ENCODE results near the gene NUDCD2.

DNA sequence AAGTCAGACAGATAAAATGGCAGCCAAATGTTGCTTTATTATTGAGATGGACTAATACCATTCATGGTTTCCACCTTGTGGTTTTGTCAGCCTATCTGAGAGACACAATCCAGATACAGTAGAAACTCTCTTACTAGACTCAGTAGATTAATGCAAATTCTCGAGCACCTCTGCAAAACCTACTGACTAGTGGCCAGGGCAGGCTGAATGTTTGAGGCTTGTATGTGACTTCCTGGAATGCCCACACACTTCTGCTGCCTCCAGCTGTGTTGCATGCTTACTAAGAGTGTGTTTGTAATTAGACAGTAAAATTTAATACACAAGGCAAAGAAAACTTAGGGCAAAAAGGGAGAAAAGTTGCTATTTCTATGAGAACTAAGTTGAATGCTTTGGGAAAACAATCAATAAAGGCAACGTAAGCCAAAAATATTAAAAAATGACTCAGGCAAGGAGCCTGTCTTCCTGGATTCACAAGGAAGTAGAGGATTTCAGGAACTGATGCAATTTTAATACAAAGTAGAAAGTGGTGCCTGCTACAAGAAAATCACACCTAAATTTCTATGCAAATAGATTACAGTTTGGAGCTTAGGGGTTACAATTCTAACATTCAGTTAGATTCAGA lies 52.8 kb downstream of the NUDCD2 start:
- TF ChIP-seq EP300 (IDR thresholded peaks at IDR 0.05; ENCODE audit: borderline replicate concordance in 1 of 2, low read depth in 1 of 2, low read length in 1 of 2) (no peak), JUND (IDR thresholded peaks at IDR 0.05) (no peak), SIN3A (IDR thresholded peaks at IDR 0.05; ENCODE audit: borderline replicate concordance, low read depth, low read length) (no peak), RFX5 (IDR thresholded peaks at IDR 0.05; ENCODE audit: low read length) (no peak), FOXJ3 (CRISPR knock-in tag; IDR thresholded peaks at IDR 0.05) (no peak)
- TF ChIP-seq, protein P1, sequence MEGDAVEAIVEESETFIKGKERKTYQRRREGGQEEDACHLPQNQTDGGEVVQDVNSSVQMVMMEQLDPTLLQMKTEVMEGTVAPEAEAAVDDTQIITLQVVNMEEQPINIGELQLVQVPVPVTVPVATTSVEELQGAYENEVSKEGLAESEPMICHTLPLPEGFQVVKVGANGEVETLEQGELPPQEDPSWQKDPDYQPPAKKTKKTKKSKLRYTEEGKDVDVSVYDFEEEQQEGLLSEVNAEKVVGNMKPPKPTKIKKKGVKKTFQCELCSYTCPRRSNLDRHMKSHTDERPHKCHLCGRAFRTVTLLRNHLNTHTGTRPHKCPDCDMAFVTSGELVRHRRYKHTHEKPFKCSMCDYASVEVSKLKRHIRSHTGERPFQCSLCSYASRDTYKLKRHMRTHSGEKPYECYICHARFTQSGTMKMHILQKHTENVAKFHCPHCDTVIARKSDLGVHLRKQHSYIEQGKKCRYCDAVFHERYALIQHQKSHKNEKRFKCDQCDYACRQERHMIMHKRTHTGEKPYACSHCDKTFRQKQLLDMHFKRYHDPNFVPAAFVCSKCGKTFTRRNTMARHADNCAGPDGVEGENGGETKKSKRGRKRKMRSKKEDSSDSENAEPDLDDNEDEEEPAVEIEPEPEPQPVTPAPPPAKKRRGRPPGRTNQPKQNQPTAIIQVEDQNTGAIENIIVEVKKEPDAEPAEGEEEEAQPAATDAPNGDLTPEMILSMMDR (IDR thresholded peaks at IDR 0.05), result no peak
